ENCODE results near the gene FAM120B. TPM values are rescaled to one million over a fixed set of nuclear protein-coding genes. Genes with fewer than 3 reads are reported as not detected.
"Not testable (repeated sequence)": the region's sequence is repeated elsewhere in the genome, so short reads cannot be mapped to it uniquely, and the experiment has no call there.

Gene FAM120B
- total and polyA plus RNA-seq, 2 experiments from 2014 or later = 17.1 to 29.1 TPM

- 4 to 7% methylated on average over 8 of the region's 8 CpGs for WGBS, 2 experiments (ENCODE audit: low coverage in 1 of 2, low lambda C conversion rate in 2 of 2, missing lambda C conversion rate in 2 of 2)
- TF ChIP-seq EZH2phosphoT487 (IDR thresholded peaks at IDR 0.05; ENCODE audit: insufficient read depth, low read depth) = peak; percentile 68; the same call in 1 of the 2 replicates
- TF ChIP-seq EZH2 (IDR thresholded peaks at IDR 0.05; ENCODE audit: insufficient read depth, poor library complexity, severe bottlenecking) = no peak
- peak overlapping the region; percentile 59 for H3K9ac ChIP-seq
These were observed 98.9 kb downstream of the FAM120B start for GRCh38 chr6:170405311-170405975.

GRCh38 chr6:170407200-170407599 is 100.6 kb downstream of the FAM120B start:
- Histone ChIP-seq H3K27ac (no peak overlapping the region), H3K9ac (no peak overlapping the region), H3K4me3 (no peak overlapping the region), H3K4me2 (ENCODE audit: unreplicated experiment) (no peak overlapping the region), H3K9me2 (ENCODE audit: insufficient read depth) (no peaks in the 10 kb centered on the region), H3K27me3 (replicated peaks; ENCODE audit: insufficient read depth) (no peaks in the 10 kb centered on the region), H3K79me2 (ENCODE audit: insufficient read depth) (no peaks in the 10 kb centered on the region), H3F3A (ENCODE audit: insufficient read depth) (peaks cover 34% of the 10 kb centered on the region), H4K20me1 (ENCODE audit: insufficient read depth) (no peaks in the 10 kb centered on the region), H3K4me1 (ENCODE audit: insufficient read depth) (peaks cover 36% of the 10 kb centered on the region), H3K9me3 (ENCODE audit: low read depth) (no peaks in the 10 kb centered on the region), H2AFZ (no peak overlapping the region), H3K36me3 (ENCODE audit: low read depth) (0 out of 2 replicates have a peak, but pooled peaks cover 4% of the 10 kb centered on the region)
- TF ChIP-seq EZH2 (IDR thresholded peaks at IDR 0.05; ENCODE audit: insufficient read depth, poor library complexity, severe bottlenecking) (no peak), EZH2phosphoT487 (IDR thresholded peaks at IDR 0.05; ENCODE audit: insufficient read depth, low read depth) (no peak)
- in situ Hi-C loops (cut with MboI) = no loop called here
- DNase-seq = no peak
- WGBS, 2 experiments (ENCODE audit: low coverage in 1 of 2, low lambda C conversion rate in 2 of 2, missing lambda C conversion rate in 2 of 2) = 88 to 92% methylated on average over 13 of the region's 13 CpGs

More at GRCh38 chr6:170405311-170405975, 98.9 kb downstream of the FAM120B start:
- Histone ChIP-seq H3K27ac (peak overlapping the region; percentile 88), H3K27me3 (replicated peaks; ENCODE audit: insufficient read depth) (no peaks in the 10 kb centered on the region), H3K4me2 (ENCODE audit: unreplicated experiment) (peak overlapping the region; percentile 76), H4K20me1 (ENCODE audit: insufficient read depth) (no peaks in the 10 kb centered on the region), H3K9me3 (ENCODE audit: low read depth) (no peaks in the 10 kb centered on the region), H3K9me2 (ENCODE audit: insufficient read depth) (no peaks in the 10 kb centered on the region), H3K36me3 (ENCODE audit: low read depth) (0 out of 2 replicates have a peak, but pooled peaks cover 4% of the 10 kb centered on the region), H2AFZ (peak overlapping the region; percentile 63), H3F3A (ENCODE audit: insufficient read depth) (peaks cover 34% of the 10 kb centered on the region), H3K79me2 (ENCODE audit: insufficient read depth) (no peaks in the 10 kb centered on the region), H3K4me1 (ENCODE audit: insufficient read depth) (peaks cover 36% of the 10 kb centered on the region), H3K4me3 (peak overlapping the region; percentile 34)
- DNase-seq = peak; percentile 96
- in situ Hi-C loops (cut with MboI) = no loop called here

GRCh38 chr6:170407932-170408331 is 101.4 kb downstream of the FAM120B start:
- 96 to 99% methylated on average over 4 of the region's 4 CpGs for WGBS, 2 experiments (ENCODE audit: low coverage in 1 of 2, low lambda C conversion rate in 2 of 2, missing lambda C conversion rate in 2 of 2)
- no peak for DNase-seq
- H3K27me3 ChIP-seq (replicated peaks; ENCODE audit: insufficient read depth) = no peaks in the 10 kb centered on the region
- H3K9me3 ChIP-seq (ENCODE audit: low read depth) = no peaks in the 10 kb centered on the region
- in situ Hi-C loops (cut with MboI) = no loop called here
- H3K9me2 ChIP-seq (ENCODE audit: insufficient read depth) = no peaks in the 10 kb centered on the region
- H3K79me2 ChIP-seq (ENCODE audit: insufficient read depth) = no peaks in the 10 kb centered on the region
- peaks cover 36% of the 10 kb centered on the region for H3K4me1 ChIP-seq (ENCODE audit: insufficient read depth)
- no peak overlapping the region for H2AFZ ChIP-seq
- H3K27ac ChIP-seq = no peak overlapping the region
- no peak overlapping the region for H3K9ac ChIP-seq
- H3K36me3 ChIP-seq (ENCODE audit: low read depth) = 0 out of 2 replicates have a peak, but pooled peaks cover 4% of the 10 kb centered on the region
- H3K4me3 ChIP-seq = no peak overlapping the region
- TF ChIP-seq EZH2phosphoT487 (IDR thresholded peaks at IDR 0.05; ENCODE audit: insufficient read depth, low read depth) = no peak
- TF ChIP-seq EZH2 (IDR thresholded peaks at IDR 0.05; ENCODE audit: insufficient read depth, poor library complexity, severe bottlenecking) = no peak
- no peaks in the 10 kb centered on the region for H4K20me1 ChIP-seq (ENCODE audit: insufficient read depth)
- H3F3A ChIP-seq (ENCODE audit: insufficient read depth) = peaks cover 34% of the 10 kb centered on the region
- no peak overlapping the region for H3K4me2 ChIP-seq (ENCODE audit: unreplicated experiment)

GRCh38 chr6:170409746-170410145 is 103.2 kb downstream of the FAM120B start:
- H4K20me1 ChIP-seq (ENCODE audit: insufficient read depth); H3K36me3 ChIP-seq (ENCODE audit: low read depth); H3K27me3 ChIP-seq (replicated peaks; ENCODE audit: insufficient read depth); H3K9ac ChIP-seq; H3K9me2 ChIP-seq (ENCODE audit: insufficient read depth); H3K27ac ChIP-seq; H3K4me2 ChIP-seq (ENCODE audit: unreplicated experiment); in situ Hi-C loops (cut with MboI); H3K4me3 ChIP-seq; H2AFZ ChIP-seq; H3K9me3 ChIP-seq (ENCODE audit: low read depth); DNase-seq; H3K79me2 ChIP-seq (ENCODE audit: insufficient read depth): not testable (repeated sequence)
- Histone ChIP-seq H3F3A (ENCODE audit: insufficient read depth) (peaks cover 23% of the 10 kb centered on the region), H3K4me1 (ENCODE audit: insufficient read depth) (peaks cover 25% of the 10 kb centered on the region)
- 86 to 87% methylated on average over 7 to 8 of the region's 8 CpGs for WGBS, 2 experiments (ENCODE audit: low coverage in 1 of 2, low lambda C conversion rate in 2 of 2, missing lambda C conversion rate in 2 of 2)
